Measurements from ENCODE around the gene HPF1.
"Not testable (repeated sequence)": the region's sequence is repeated elsewhere in the genome, so short reads cannot be mapped to it uniquely, and the experiment has no call there.

HPF1 gene

DNA sequence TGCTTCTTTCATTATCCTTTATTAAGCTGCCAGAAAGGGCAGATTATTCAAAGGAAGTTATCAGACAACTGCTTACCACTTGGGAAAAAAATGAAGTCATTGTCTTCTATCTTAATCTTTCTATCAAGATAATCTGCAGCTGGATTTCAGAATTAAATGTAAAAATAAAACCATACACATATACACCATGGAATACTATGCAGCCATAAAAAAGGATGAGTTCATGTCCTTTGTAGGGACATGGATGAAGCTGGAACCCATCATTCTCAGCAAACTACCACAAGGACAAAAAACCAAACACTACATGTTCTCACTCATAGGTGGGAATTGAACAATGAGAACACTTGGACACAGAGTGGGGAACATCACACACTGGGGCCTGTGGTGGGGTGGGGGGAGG lies 19.1 kb downstream of the HPF1 start:
- not testable (repeated sequence) for DNase-seq (ENCODE audit: low spot score)

DNA sequence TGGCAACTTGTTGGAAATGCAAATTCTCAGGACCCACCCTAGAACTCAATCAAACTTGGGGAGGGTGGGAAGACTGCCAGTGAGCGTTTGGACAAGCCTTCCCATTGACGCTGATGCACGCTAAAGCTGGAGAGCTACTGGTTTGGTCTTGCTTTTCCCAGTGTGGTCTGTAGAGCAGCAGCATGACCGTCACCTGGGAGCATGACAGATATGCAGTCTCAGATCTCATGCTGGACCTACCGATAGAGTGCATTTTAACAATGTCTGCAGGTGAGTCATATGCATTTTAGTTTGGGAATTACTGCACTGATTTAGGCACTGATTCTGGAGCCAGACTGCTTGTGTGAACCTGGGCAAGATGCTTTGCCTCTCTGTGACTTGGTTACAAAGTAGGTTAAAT lies 27.2 kb downstream of the HPF1 start:
- no peak for DNase-seq (ENCODE audit: low spot score)

DNA sequence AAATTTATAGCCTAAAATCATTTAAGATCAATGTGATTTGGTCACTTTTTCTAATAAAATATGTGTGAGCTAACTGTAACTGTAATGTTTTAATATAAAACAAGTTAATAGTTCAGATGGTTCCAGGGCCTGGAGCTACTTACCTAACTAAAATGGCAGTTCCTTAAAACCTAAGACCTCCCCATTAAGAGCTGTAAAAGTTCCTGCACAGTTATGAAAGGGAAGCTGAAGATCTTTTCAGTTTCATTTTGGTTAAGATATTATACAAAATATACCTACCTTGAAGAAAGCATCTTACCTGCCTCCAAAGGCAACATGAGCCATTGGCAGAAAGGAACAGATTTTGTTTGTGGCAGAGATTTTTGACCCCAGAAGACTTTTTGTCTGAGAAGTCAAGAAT lies 30.1 kb downstream of the HPF1 start:
- no peak for DNase-seq (ENCODE audit: low spot score)

DNA sequence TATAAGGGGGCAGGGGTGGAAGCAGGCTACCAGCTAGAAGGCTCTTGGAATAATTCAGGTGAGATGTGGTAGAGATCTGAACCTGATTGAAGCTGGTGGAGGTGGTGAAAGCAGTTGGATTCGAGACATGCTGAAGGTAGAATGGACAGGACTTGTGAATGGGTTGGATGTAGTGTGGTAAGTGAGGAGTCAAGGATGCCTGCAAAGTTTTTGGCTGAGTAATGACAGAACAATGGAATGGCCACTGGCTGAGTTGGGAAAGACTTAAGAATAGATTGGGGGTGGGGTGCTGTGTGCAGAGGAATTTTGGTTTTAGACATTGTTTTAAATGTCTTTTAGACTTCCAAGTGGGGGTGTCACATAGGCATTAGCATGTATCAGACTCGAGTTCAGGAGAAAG lies 33.5 kb downstream of the HPF1 start:
- no peak for DNase-seq (ENCODE audit: low spot score)

DNA sequence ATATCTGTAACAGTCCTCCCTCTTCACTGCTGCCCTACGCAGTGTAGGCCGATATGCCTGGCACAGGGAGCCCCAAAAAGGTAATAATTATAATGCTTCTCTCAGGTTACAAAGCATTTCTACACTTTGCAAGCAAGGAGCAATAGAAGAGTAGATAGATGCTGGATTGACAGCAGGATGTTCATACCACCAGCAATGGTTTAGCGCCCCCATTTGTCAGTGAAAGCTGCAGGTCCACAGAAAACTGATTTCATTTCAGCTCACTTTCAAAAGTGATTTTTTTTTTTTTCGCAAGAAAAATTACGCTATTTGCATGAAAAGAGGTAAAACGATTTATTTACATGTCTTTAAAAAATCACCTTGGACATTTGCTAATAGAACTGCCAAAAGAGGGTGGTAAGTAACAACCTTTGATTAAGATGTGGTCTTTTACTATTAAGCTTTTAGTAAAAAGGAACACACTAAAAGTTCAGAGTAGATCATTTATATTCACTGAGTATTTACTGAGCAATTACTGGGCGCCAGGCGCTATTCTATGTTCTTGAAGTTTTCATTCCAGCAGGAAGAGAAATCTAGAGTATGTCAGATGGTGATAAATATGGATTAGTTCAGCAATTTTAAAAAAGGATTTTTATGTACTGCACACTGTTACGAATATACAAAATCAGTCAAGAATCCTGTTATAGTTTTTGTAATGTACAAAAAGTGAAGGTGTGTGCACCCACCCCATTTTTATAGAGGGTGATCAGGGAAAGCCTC lies 34.4 kb downstream of the HPF1 start:
- peak; percentile 20 for DNase-seq (ENCODE audit: low spot score)

DNA sequence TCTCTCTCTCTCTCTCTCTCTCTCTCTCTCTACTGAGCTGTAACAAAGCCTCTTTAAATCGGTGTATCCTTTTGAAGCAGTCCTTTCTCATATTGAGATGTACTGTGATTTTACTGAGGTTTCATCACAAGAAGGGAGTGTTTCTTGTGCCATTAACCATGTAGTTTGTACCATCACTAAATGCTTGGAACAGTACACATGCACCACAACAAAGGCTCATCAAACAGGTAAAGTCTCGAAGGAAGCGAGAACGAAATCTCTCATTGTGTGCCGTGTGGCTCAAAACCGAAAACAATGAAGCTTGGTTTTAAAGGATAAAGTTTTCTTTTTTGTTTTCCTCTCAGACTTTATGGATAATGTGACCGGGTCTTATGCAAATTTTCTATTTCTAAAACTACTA lies 37.2 kb downstream of the HPF1 start:
- no peak for DNase-seq (ENCODE audit: low spot score)

DNA sequence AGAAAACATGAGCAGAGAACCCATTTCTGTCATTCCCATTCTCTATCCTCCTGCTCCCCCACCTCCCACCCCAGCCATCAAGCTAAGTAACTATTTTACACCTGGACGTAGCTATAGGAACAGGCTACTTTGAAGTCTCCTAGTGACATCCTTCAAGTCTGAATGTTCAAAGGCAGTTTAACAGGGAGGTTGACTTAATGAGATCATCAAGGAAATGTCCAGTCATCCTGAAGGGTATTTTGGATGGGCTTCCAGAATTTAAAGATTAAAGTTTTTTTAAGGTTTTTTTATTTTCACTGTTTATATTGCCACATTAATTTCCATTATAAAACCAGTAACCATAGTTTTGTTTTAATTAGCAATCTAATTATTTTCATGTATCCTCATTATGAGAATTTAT lies 41.1 kb downstream of the HPF1 start:
- DNase-seq (ENCODE audit: low spot score), result no peak

DNA sequence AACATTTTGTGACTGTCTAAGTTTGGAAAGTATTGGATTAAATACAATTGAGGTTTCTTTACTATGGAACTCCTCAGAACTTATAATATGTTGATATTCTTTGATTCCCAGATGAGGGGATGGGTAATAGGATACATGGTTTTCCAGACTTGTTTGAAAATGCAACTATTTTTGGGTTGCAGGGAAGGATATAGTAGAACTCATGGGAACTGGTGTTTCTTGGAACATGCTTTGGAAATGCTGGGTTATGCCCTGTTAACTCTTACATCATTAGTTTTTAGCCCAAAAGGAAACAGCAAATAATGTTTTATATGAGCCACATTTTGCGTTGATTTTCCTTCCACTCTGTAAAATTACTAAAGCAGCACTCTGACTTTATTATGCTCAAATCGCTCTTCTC lies 41.9 kb downstream of the HPF1 start:
- DNase-seq (ENCODE audit: low spot score), result no peak

DNA sequence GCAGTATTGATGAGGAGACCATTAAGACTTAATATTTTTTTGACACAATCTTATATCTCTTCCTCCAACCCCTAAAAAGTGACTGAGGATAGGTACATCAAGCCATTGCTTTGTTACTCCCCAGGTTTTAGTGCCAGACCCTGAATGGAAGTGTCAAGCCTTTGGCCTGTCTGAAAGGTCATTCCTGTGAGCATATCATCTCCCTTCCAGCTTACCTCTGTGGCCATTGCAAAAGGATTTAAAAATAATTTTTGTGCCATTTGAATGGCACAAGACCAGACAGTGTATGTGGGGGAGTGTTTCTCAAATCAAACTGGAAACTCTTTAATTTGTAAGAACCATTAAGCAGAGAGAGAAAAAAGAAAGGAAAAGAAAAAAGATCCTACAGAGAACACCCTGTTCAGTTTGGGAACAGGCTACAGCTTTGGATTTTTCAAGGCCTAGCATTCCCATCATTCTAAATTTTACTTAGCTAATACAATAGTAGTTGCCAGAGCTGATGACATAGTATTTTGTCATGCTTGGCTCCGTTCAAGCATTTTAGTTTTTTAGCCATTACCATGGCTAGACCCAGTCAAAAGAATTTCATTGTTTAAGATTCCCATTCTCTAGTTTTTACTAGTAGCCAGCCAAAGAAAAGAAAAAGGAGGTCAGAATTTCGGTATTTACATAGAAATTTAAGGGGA lies 49.6 kb downstream of the HPF1 start:
- no peak for DNase-seq (ENCODE audit: low spot score)

DNA sequence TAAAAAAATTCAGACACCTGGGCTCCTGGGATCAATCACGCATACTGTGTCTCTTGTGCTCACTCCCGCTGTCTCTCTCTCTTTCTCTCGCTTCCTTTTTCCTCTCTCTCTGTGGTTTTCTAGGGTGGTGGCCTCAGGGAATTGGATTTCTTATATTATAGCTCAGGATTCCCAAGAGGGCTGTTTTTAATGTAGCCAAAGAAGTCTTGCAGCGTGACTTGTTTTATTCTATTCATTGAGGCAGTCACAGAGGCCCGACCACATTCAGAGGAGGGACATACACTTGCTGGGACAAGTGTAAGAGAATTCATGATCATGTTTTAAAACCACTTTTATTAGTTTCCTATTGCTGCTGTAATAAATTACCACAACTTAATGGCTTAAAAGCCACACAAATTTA lies 59.4 kb downstream of the HPF1 start:
- no peak for DNase-seq (ENCODE audit: low spot score)

DNA sequence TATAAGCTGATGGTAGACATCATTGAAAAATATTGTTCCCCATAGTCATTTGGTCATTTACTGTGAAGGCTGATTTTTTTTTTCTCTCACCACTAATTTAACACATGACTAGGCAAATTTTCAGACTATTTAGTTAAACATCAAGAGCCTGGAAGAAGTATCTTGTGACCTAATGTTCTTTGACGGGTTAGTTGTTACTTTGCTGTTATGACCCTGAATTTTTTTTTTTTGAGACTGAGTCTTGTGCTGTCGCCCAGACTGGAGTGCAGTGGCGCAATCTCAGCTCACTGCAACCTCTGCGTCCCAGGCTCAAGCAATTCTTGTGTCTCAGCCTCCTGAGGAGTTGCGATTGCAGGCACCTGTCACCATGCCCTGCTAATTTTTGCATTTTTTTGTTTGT lies 67.0 kb downstream of the HPF1 start:
- no peak for DNase-seq (ENCODE audit: low spot score)

DNA sequence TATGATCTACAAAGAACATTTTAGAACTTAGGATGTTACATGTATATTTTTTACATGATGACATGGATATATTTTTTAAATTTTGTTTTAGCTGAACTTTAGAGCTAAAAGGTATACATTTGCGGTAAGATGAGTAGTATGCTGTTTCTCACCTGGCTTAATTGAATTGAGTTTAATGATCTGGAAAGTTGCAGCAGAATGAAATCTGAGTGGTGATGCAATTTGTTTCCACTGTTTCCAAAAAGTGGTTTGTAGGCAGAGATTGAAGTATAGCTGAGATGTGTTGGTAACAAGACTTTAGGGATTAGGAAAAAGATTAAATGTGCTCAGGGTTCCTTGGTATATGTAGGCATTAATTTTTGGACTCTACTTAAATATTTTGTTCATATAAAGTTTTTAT lies 68.1 kb downstream of the HPF1 start:
- DNase-seq (ENCODE audit: low spot score), result no peak

DNA sequence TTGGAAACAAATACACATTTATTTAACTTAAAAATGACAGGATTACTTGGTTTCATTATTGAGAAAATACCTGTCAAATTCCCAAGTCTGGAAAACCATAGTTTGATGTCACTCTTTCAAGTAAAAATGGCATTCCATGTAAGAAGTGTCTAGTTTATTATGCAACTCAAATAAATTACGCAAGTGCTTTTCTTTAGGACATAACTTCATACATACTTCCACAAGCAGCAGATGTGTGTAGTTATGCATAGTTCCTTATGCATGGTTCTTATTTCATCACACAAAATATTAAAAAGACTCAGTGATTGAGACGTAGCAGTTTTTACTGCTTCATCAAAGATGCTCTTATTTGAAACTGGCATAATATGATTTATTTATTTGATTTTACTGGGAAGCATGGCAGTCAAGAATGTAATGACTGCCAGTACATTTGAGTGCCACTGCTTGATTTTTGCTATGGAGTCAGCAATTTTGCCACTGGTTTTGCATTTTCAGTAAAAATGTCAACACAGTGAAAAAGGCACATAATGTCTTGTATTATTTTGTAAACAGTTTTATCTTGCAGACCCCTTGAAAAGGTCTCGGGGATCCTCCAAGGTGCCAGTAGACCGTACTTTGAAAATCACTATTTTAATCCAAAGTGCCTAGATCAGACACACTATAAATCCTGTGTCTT lies 75.2 kb downstream of the HPF1 start:
- DNase-seq (ENCODE audit: low spot score), result no peak

Measured in COLO829 (cell line).